GM23338 (cell line): Measurements from ENCODE around the gene JAKMIP2. TPM values are rescaled to one million over a fixed set of nuclear protein-coding genes. Genes with fewer than 3 reads are reported as not detected.

ENCODE experiments used
- ATAC-seq: fragments of 200-7000 bp; cut with Tn5 transposase; 3 replicates; pipeline ENCODE4 v1.9.1; 2020
- DNase-seq: peaks from one replicate; pipeline ENCODE4 v3.0.0-alpha.2; 2015; ENCODE audit warnings: low spot score
- H2AFZ ChIP-seq: fragments of 200-600 bp; sonication (generic); 2 replicates; pipeline ENCODE4 v1.8.0; 2016; ENCODE audit warnings: antibody characterized with exemption, mild to moderate bottlenecking, moderate library complexity
- H3F3A ChIP-seq: fragments of 200-600 bp; sonication (generic); replicated peaks from 2 replicates; pipeline ENCODE4 v1.8.0; 2017; ENCODE audit warnings: antibody characterized with exemption, mixed run types, low read depth
- H3K27ac ChIP-seq: fragments of 200-600 bp; sonication (generic); 2 replicates; pipeline ENCODE4 v1.6.1; 2016; ENCODE audit warnings: low read depth
- H3K27me3 ChIP-seq: fragments of 200-600 bp; sonication (generic); 2 replicates; pipeline ENCODE4 v1.8.0; 2016; ENCODE audit warnings: mild to moderate bottlenecking, mixed run types, moderate library complexity; ENCODE audit not compliant: insufficient read depth
- H3K36me3 ChIP-seq: fragments of 200-600 bp; sonication (generic); 2 replicates; pipeline ENCODE4 v1.8.0; 2016; ENCODE audit warnings: mild to moderate bottlenecking; ENCODE audit not compliant: insufficient read depth
- H3K4me1 ChIP-seq: fragments of 200-600 bp; sonication (generic); 2 replicates; pipeline ENCODE4 v1.8.0; 2016; ENCODE audit warnings: mild to moderate bottlenecking, moderate library complexity; ENCODE audit not compliant: insufficient read depth
- H3K4me2 ChIP-seq: fragments of 200-600 bp; sonication (generic); 2 replicates; pipeline ENCODE4 v1.7.1; 2017; ENCODE audit warnings: mixed run types
- H3K4me3 ChIP-seq: fragments of 200-600 bp; sonication (generic); 2 replicates; pipeline ENCODE4 v1.6.1; 2016; ENCODE audit warnings: mixed run types
- H3K79me2 ChIP-seq: fragments of 200-600 bp; sonication (generic); replicated peaks from 2 replicates; pipeline ENCODE4 v1.8.0; 2017; ENCODE audit warnings: mild to moderate bottlenecking; ENCODE audit not compliant: insufficient read depth
- H3K9me2 ChIP-seq: fragments of 200-600 bp; sonication (generic); 2 replicates; pipeline ENCODE4 v1.8.0; 2017; ENCODE audit not compliant: insufficient read depth
- H4K20me1 ChIP-seq: fragments of 200-600 bp; sonication (generic); replicated peaks from 2 replicates; pipeline ENCODE4 v1.8.0; 2017; ENCODE audit warnings: mild to moderate bottlenecking; ENCODE audit not compliant: insufficient read depth
- H3K27ac Mint-ChIP-seq: 2 replicates; pipeline ENCODE4 v1.8.0; 2020; ENCODE audit warnings: inconsistent platforms, mild to moderate bottlenecking, moderate library complexity, mixed read lengths
- H3K27me3 Mint-ChIP-seq: 3 replicates; pipeline ENCODE4 v1.8.0; 2022; ENCODE audit warnings: low read depth, mild to moderate bottlenecking, moderate library complexity, mixed read lengths, inconsistent platforms; ENCODE audit not compliant: insufficient read depth, poor library complexity
- H3K36me3 Mint-ChIP-seq: 3 replicates; pipeline ENCODE4 v1.8.0; 2021; ENCODE audit warnings: low read depth, mild to moderate bottlenecking, inconsistent platforms, moderate library complexity, mixed read lengths
- H3K4me1 Mint-ChIP-seq: 3 replicates; pipeline ENCODE4 v1.8.0; 2020; ENCODE audit warnings: mild to moderate bottlenecking, inconsistent platforms, mixed read lengths
- H3K4me3 Mint-ChIP-seq: 3 replicates; pipeline ENCODE4 v1.8.0; 2021; ENCODE audit warnings: moderate library complexity, mild to moderate bottlenecking, inconsistent platforms, mixed read lengths
- H3K9me3 Mint-ChIP-seq: 3 replicates; pipeline ENCODE4 v1.8.0; 2020; ENCODE audit warnings: moderate library complexity, mild to moderate bottlenecking, inconsistent platforms, mixed read lengths
- CREB1 ChIP-seq: fragments of 250-450 bp; sonication (Bioruptor Pico); IDR thresholded peaks from 2 replicates; pipeline ENCODE4 v1.5.0; 2020; ENCODE audit warnings: low read depth, mild to moderate bottlenecking, moderate library complexity
- CTCF ChIP-seq, 2 experiments: fragments of 200-600 bp in 1 of 2; sonication (generic) in 1 of 2; conservative IDR thresholded peaks; 2 replicates each; pipeline versions ENCODE4 v1.5.1 to v1.6.1; 2016 to 2017; ENCODE audit warnings: antibody characterized with exemption in 2 of 2, low read depth in 2 of 2, mild to moderate bottlenecking in 2 of 2, moderate library complexity in 1 of 2
- EZH2 ChIP-seq: fragments of 200-600 bp; sonication (generic); IDR thresholded peaks from one replicate; pipeline ENCODE4 v1.8.0; 2017; ENCODE audit warnings: antibody characterized with exemption, mild to moderate bottlenecking, low read depth; ENCODE audit not compliant: unreplicated experiment
- NANOG ChIP-seq: IDR thresholded peaks from 2 replicates; pipeline ENCODE4 v1.6.1; 2016; ENCODE audit warnings: antibody characterized with exemption, borderline replicate concordance
- REST ChIP-seq: IDR thresholded peaks from one replicate; pipeline ENCODE4 v1.6.1; 2018; ENCODE audit warnings: antibody characterized with exemption; ENCODE audit not compliant: unreplicated experiment
- ZNF114 ChIP-seq: fragments of 250-450 bp; sonication (Bioruptor Pico); IDR thresholded peaks from 2 replicates; pipeline ENCODE4 v1.5.0; 2020; ENCODE audit warnings: mild to moderate bottlenecking, moderate library complexity
- polyA plus RNA-seq: library from polyadenylated mRNA; unstranded; fragments of >200 nt; fragmentation: Nextera tagmentation; extraction: Ambion mirVana; gene quantifications from 2 replicates; pipeline ENCODE4 v1.2.1, GENCODE V29; 2016
- total RNA-seq: library from RNA; depleted of rRNA; stranded (reverse); fragments of >200 nt; shearing (Covaris generic); gene quantifications from 2 replicates; pipeline ENCODE4 v1.2.3, GENCODE V29; 2014

Gene JAKMIP2
- total and polyA plus RNA-seq, 2 experiments from 2014 or later, result 20.5 to 27.2 TPM

- TF ChIP-seq CREB1 (no peak), ZNF114 (CRISPR knock-in tag) (no peak), EZH2 (no peak), REST (no peak)
These were observed 165.3 kb downstream of the JAKMIP2 start (continued) for GRCh38 chr5:147617191-147617606.

GRCh38 chr5:147616421-147616820 lies 166.1 kb downstream of the JAKMIP2 start:
- Mint-ChIP-seq H3K4me1 (peaks cover 6% of the 10 kb centered on the region), H3K9me3 (no peaks in the 10 kb centered on the region), H3K36me3 (peaks cover 29% of the 10 kb centered on the region), H3K27me3 (peaks cover 7% of the 10 kb centered on the region), H3K27ac (no peak overlapping the region), H3K4me3 (no peak overlapping the region)
- Histone ChIP-seq H3K27me3 (no peaks in the 10 kb centered on the region), H3K9me2 (no peaks in the 10 kb centered on the region), H3K4me1 (peaks cover 17% of the 10 kb centered on the region), H2AFZ (no peak overlapping the region), H3K27ac (no peak overlapping the region), H4K20me1 (peaks cover 5% of the 10 kb centered on the region; the same call in 1 of the 2 replicates), H3K4me2 (no peak overlapping the region), H3K4me3 (no peak overlapping the region), H3K36me3 (no peaks in the 10 kb centered on the region; the same call in 1 of the 2 replicates), H3K79me2 (no peaks in the 10 kb centered on the region; the same call in 1 of the 2 replicates), H3F3A (0 out of 2 replicates have a peak, but pooled peaks cover 3% of the 10 kb centered on the region)
- TF ChIP-seq CREB1, result no peak
- TF ChIP-seq EZH2, result no peak
- TF ChIP-seq NANOG, result no peak
- TF ChIP-seq ZNF114 (CRISPR knock-in tag), result no peak
- TF ChIP-seq CTCF (conservative IDR thresholded peaks at IDR 0.05; ENCODE audit: low read depth in 2 of 2), result no peak
- TF ChIP-seq REST, result no peak
- ATAC-seq (no peak), DNase-seq (no peak)
